Measurements from ENCODE around the gene ST3GAL3. TPM values are rescaled to one million over a fixed set of nuclear protein-coding genes. Genes with fewer than 3 reads are reported as not detected.

The ST3GAL3 gene
- total and polyA plus RNA-seq, 2 of the 13 experiments (the other 11 are each of a cell fraction or from before 2014, with no cell fraction given): 5.1 to 8.1 TPM

- Histone ChIP-seq H4K20me1 (ENCODE audit: insufficient read depth, low read length) (no peaks in the 10 kb centered on the region), H3K9me3 (ENCODE audit: low read length) (0 out of 2 replicates have a peak, but pooled peaks cover 4% of the 10 kb centered on the region), H3K4me1 (ENCODE audit: insufficient read depth, low read length) (no peaks in the 10 kb centered on the region), H3K27ac (ENCODE audit: extremely low read length, insufficient read depth, low read length) (no peak overlapping the region), H3K27me3 (ENCODE audit: control insufficient read depth in 1 of 2, insufficient read depth in 2 of 2, low read length in 2 of 2) (no peaks in the 10 kb centered on the region), H3K4me2 (ENCODE audit: low read depth, low read length) (no peak overlapping the region), H3K9ac (ENCODE audit: insufficient read depth, low read depth, low read length) (no peak overlapping the region), H3K4me3 (replicated peaks in 1 of 3; ENCODE audit: insufficient read depth in 1 of 3, low read depth in 2 of 3, low read length in 3 of 3) (no peak overlapping the region), H3K36me3 (replicated peaks in 1 of 2; ENCODE audit: control insufficient read depth in 1 of 2, insufficient read depth in 2 of 2, low read length in 2 of 2) (peaks cover 0 to 19% of the 10 kb centered on the region in 2 experiments; a peak in 2 of 5 replicates), H3K79me2 (ENCODE audit: insufficient read depth, low read length) (no peaks in the 10 kb centered on the region), H2AFZ (ENCODE audit: low read length) (no peak overlapping the region)
- POLR2A ChIA-PET: no interaction called here
- BruUV-seq (replicated peaks): no TSS peak
- peak; percentile 41 for TF ChIP-seq PCBP2 (optimal IDR thresholded peaks at IDR 0.05; ENCODE audit: low read depth, low read length, poor library complexity, severe bottlenecking)
- TF ChIP-seq ZNF382 (CRISPR knock-in tag; IDR thresholded peaks at IDR 0.05; ENCODE audit: borderline replicate concordance): no peak
- no peak for DNase-seq (ENCODE audit: low spot score)
- in situ Hi-C loops (cut with HindIII; ENCODE audit: extremely low pct_ligation_motif_present, low pct_unique_long_range_greater_than_20kb) (no loop called here), intact Hi-C loops (cut with micrococcal nuclease; ENCODE audit: unreplicated experiment) (no loop called here)
- FAIRE-seq: no peak
- CTCF ChIA-PET (ENCODE audit: low intra/inter-chr PET ratio, low total read pairs): no interaction called here
- no peak for ATAC-seq
Observed at GRCh38 chr1:43817304-43817939, 110.1 kb downstream of the ST3GAL3 start.

GRCh38 chr1:43818691-43819090 is 111.4 kb downstream of the ST3GAL3 start:
- no TSS peak for BruUV-seq (replicated peaks)
- no peaks in the 10 kb centered on the region for H3K79me2 ChIP-seq (ENCODE audit: insufficient read depth, low read length)
- no peak for ATAC-seq
- no peak overlapping the region for H3K4me3 ChIP-seq (replicated peaks in 1 of 3; ENCODE audit: insufficient read depth in 1 of 3, low read depth in 2 of 3, low read length in 3 of 3)
- WGBS (ENCODE audit: low lambda C conversion rate): 94% methylated on average over 1 of the region's 1 CpG
- no peak overlapping the region for H3K27ac ChIP-seq (ENCODE audit: extremely low read length, insufficient read depth, low read length)
- ChIA-PET CTCF (ENCODE audit: low intra/inter-chr PET ratio, low total read pairs) (no interaction called here), POLR2A (no interaction called here)
- no peak overlapping the region for H2AFZ ChIP-seq (ENCODE audit: low read length)
- in situ Hi-C loops (cut with HindIII; ENCODE audit: extremely low pct_ligation_motif_present, low pct_unique_long_range_greater_than_20kb) (no loop called here), intact Hi-C loops (cut with micrococcal nuclease; ENCODE audit: unreplicated experiment) (no loop called here)
- H3K4me1 ChIP-seq (ENCODE audit: insufficient read depth, low read length): no peaks in the 10 kb centered on the region
- no peak overlapping the region for H3K9ac ChIP-seq (ENCODE audit: insufficient read depth, low read depth, low read length)
- peaks cover 0 to 19% of the 10 kb centered on the region in 2 experiments; a peak in 2 of 5 replicates for H3K36me3 ChIP-seq (replicated peaks in 1 of 2; ENCODE audit: control insufficient read depth in 1 of 2, insufficient read depth in 2 of 2, low read length in 2 of 2)
- no peak for DNase-seq (ENCODE audit: low spot score)
- no peak for FAIRE-seq
- TF ChIP-seq POLR2G (IDR thresholded peaks at IDR 0.05; ENCODE audit: low read depth, low read length): no peak
- TF ChIP-seq ZNF383 (CRISPR knock-in tag; IDR thresholded peaks at IDR 0.05; ENCODE audit: borderline replicate concordance): no peak
- TF ChIP-seq IKZF5 (CRISPR knock-in tag; IDR thresholded peaks at IDR 0.05): no peak
- TF ChIP-seq SRY (CRISPR knock-in tag; IDR thresholded peaks at IDR 0.05): no peak
- TF ChIP-seq ZNF558 (CRISPR knock-in tag; IDR thresholded peaks at IDR 0.05; ENCODE audit: borderline replicate concordance): no peak
- TF ChIP-seq IRF2 (CRISPR knock-in tag; IDR thresholded peaks at IDR 0.05): no peak
- TF ChIP-seq CSRNP1 (CRISPR knock-in tag; IDR thresholded peaks at IDR 0.05): no peak
- no peak for TF ChIP-seq ZFP36 (IDR thresholded peaks at IDR 0.05; ENCODE audit: borderline replicate concordance, low read depth, low read length, partially characterized antibody)
- H3K4me2 ChIP-seq (ENCODE audit: low read depth, low read length): no peak overlapping the region
- H3K27me3 ChIP-seq (ENCODE audit: control insufficient read depth in 1 of 2, insufficient read depth in 2 of 2, low read length in 2 of 2): no peaks in the 10 kb centered on the region
- 0 out of 2 replicates have a peak, but pooled peaks cover 4% of the 10 kb centered on the region for H3K9me3 ChIP-seq (ENCODE audit: low read length)
- H4K20me1 ChIP-seq (ENCODE audit: insufficient read depth, low read length): no peaks in the 10 kb centered on the region

Data from HepG2 (cell line).